22Rv1 (cell line): ENCODE measurements around the gene CXCR4.

Experiments used
- H3K27ac ChIP-seq: fragments of 450-650 bp; 2 replicates; pipeline ENCODE4 v1.5.1; 2017
- ZFX ChIP-seq: fragments of 450-650 bp; IDR thresholded peaks from 2 replicates; pipeline ENCODE4 v1.6.1; 2017; ENCODE audit warnings: antibody characterized with exemption, borderline replicate concordance
- TF ChIP-seq, protein P1 (sequence below): fragments of 450-650 bp; IDR thresholded peaks from 2 replicates; pipeline ENCODE4 v1.5.1; 2017; ENCODE audit warnings: mild to moderate bottlenecking

CXCR4 gene

GRCh38 chr2:136136931-136137330, 19.0 kb upstream of the CXCR4 start:
- no peak overlapping the region for H3K27ac ChIP-seq
- TF ChIP-seq, protein P1, sequence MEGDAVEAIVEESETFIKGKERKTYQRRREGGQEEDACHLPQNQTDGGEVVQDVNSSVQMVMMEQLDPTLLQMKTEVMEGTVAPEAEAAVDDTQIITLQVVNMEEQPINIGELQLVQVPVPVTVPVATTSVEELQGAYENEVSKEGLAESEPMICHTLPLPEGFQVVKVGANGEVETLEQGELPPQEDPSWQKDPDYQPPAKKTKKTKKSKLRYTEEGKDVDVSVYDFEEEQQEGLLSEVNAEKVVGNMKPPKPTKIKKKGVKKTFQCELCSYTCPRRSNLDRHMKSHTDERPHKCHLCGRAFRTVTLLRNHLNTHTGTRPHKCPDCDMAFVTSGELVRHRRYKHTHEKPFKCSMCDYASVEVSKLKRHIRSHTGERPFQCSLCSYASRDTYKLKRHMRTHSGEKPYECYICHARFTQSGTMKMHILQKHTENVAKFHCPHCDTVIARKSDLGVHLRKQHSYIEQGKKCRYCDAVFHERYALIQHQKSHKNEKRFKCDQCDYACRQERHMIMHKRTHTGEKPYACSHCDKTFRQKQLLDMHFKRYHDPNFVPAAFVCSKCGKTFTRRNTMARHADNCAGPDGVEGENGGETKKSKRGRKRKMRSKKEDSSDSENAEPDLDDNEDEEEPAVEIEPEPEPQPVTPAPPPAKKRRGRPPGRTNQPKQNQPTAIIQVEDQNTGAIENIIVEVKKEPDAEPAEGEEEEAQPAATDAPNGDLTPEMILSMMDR = no peak

DNA sequence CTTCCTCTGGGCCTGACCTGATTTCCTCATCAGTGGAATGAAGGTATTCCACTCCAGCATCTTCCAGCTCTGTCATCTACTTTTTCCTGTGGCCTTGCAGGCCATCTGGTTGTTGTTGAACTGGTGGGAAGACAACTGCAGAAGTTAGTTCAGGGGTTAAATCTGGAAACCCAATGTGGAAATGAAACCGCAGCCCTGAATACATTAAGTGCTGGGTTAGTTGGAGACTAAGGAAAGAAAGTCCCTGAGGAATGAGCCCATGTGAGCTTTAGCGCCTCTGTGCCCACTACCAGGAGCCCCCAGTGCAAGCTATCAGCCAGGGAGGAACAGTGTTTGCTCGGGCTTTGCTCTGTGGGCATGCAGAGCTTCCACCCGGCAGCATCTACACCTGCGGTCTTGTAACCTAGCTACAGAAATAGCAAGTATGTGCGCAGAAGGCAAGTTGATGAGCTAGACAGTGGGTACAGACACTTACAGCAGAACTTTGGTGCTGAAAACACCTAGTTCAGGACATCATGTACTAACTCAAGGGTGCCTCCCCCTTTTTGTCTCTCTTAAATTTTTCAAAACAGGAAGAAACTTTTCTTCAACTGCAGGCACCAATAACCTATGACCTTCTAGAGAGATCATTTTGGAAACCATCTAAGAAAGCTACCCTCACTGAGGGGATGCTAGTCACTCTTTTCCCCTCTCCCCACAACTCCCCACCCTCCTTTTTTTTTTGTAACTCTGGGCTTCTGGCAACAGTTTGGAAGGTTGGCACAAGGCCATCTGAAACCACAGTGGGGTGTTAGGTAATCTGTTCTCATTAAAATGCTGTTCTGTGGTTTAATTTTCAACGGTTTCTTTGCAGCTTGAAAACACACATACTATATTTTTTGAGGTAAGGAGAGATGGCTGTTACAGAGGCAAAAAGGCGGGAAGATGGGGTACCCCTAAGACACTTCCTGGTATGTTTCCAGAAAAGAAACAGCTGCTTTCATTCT, 18.3 kb upstream of the CXCR4 start:
- no peak overlapping the region for H3K27ac ChIP-seq

GRCh38 chr2:136135462-136135861, 17.5 kb upstream of the CXCR4 start:
- no peak for TF ChIP-seq ZFX
- TF ChIP-seq, protein P1 = no peak
- H3K27ac ChIP-seq = no peak overlapping the region

More for the DNA sequence above, 18.3 kb upstream of the CXCR4 start:
- TF ChIP-seq, protein P1 = no peak
- TF ChIP-seq ZFX = no peak

- TF ChIP-seq, protein P1 = no peak
- TF ChIP-seq ZFX = no peak
- H3K27ac ChIP-seq = no peak overlapping the region
Observed at GRCh38 chr2:136134126-136134525, 16.2 kb upstream of the CXCR4 start.

DNA sequence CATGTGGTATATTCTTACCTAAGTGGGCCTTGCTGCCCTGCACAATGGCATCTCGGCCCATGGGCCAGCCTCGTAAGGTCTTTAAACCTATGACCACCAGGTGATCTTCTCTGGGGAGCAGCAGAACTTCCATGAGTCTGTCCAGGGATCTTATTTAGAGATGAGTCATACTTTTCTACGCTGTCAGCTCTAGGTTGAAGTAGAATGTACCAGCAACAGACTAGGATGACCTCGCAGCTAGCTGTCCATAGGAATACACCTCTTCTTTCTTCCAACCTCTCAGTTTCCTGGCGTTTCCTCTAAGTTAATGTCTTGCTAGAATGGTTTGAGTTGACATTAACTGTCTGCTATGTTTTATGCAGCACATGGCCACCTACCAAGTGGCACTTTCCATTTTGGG, 15.6 kb upstream of the CXCR4 start:
- no peak for TF ChIP-seq ZFX
- TF ChIP-seq, protein P1 = no peak
- no peak overlapping the region for H3K27ac ChIP-seq

DNA sequence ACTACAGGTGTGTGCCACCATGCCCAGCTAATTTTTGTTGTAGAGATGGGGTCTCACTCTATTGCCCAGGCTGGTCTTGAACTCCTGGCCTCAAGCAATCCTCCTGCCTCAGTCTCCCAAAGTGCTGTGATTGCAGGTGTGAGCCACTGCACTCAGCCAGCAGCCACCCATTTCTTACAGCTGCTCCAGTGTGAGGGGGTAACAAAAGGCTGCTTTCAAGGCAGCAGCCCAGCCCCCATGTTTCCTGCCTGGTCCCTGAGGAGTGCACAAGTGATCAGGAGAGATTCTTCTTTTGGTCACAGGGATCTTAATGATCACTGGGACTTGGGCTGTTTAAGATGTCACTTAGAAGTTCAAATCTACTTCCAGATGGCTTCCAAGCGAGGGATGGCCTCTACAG, 15.2 kb upstream of the CXCR4 start:
- no peak overlapping the region for H3K27ac ChIP-seq
- TF ChIP-seq, protein P1 = no peak
- TF ChIP-seq ZFX = no peak

DNA sequence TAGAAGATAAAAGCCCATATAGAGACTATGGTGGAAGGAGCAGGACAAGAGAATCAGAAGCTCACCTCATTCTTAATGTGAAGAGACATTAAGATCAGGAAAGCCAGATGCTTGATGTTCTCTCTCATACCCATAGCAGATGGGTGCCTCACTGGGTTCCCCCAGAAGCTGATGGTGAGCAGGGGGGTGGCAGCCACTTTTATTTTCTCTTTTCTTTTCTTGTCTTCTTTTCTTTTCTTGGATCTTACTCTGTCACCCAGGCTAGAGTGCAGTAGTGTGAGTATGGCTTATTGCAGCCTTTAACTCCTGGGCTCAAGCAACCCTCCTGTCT, 14.8 kb upstream of the CXCR4 start:
- no peak for TF ChIP-seq ZFX
- TF ChIP-seq, protein P1 = no peak
- H3K27ac ChIP-seq = no peak overlapping the region
